Peyer's patch (tissue), 4 donors: ENCODE results near the gene IGFLR1. TPM values are rescaled to one million over a fixed set of nuclear protein-coding genes. Genes with fewer than 3 reads are reported as not detected.

ENCODE experiments used
- DNase-seq, 3 donors: peaks; one replicate each; pipeline ENCODE4 v3.0.0-alpha.2; 2017 to 2019
- H3K27ac ChIP-seq, 4 donors: fragments of 200-600 bp; sonication (generic); one replicate each; pipeline ENCODE4 v1.5.1; 2016 to 2019
- H3K27me3 ChIP-seq, 2 donors: fragments of 200-600 bp; sonication (generic); one replicate each; pipeline ENCODE4 v1.5.1; 2019
- H3K36me3 ChIP-seq, 3 donors: fragments of 200-600 bp; sonication (generic); one replicate each; pipeline ENCODE4 v1.5.1; 2016 to 2019
- H3K4me1 ChIP-seq, 4 donors: fragments of 200-600 bp; sonication (generic); one replicate each; pipeline ENCODE4 v1.5.1; 2016 to 2019
- H3K4me3 ChIP-seq, 4 donors: fragments of 200-600 bp; sonication (generic); 1 replicate in 3 of 4; 2 replicates in 1 of 4; pipeline ENCODE4 v1.5.1; 2016 to 2019; ENCODE audit warnings: mild to moderate bottlenecking in 1 of 4
- H3K9me3 ChIP-seq, 4 donors: fragments of 200-600 bp; sonication (generic); one replicate each; pipeline ENCODE4 v1.5.1; 2016 to 2019; ENCODE audit warnings: mild to moderate bottlenecking in 1 of 4
- CTCF ChIP-seq, 6 experiments: fragments of 450-650 bp in 4 of 6; fragments of 200-600 bp in 2 of 6; sonication (generic) in 1 of 6; IDR thresholded peaks; one replicate each; pipeline ENCODE4 v1.5.1; 2017 to 2019; ENCODE audit warnings: antibody characterized with exemption in 6 of 6, mild to moderate bottlenecking in 3 of 6, moderate library complexity in 1 of 6
- POLR2A ChIP-seq, 2 donors: fragments of 450-650 bp; IDR thresholded peaks; one replicate each; pipeline ENCODE4 v1.5.1; 2017; ENCODE audit warnings: antibody characterized with exemption in 2 of 2, mild to moderate bottlenecking in 2 of 2, moderate library complexity in 2 of 2
- total RNA-seq, 4 donors: library from RNA; depleted of rRNA; stranded (reverse); fragments of >200 nt; gene quantifications; one replicate each; pipeline ENCODE4 v1.1.0, GENCODE V29; 2016

Gene IGFLR1
- total RNA-seq, 4 donors from 2014 or later = 8.3 to 14.2 (median 12.3) TPM

GRCh38 chr19:35780058-35780457, 37.8 kb upstream of the IGFLR1 start:
- H3K27me3 ChIP-seq = no peaks in the 10 kb centered on the region
- H3K4me1 ChIP-seq = peaks cover 0 to 10% (median 3%) of the 10 kb centered on the region in 4 donors
- peak in 1 of 3 donors; percentile 37 for DNase-seq
- H3K27ac ChIP-seq = no peak overlapping the region
- peaks cover 0 to 11% (median 0%) of the 10 kb centered on the region in 3 donors for H3K36me3 ChIP-seq
- H3K4me3 ChIP-seq = no peak overlapping the region
- H3K9me3 ChIP-seq = no peaks in the 10 kb centered on the region
- TF ChIP-seq POLR2A (IDR thresholded peaks at IDR 0.05) = no peak
- no peak for TF ChIP-seq CTCF (IDR thresholded peaks at IDR 0.05)

GRCh38 chr19:35779033-35779432, 36.8 kb upstream of the IGFLR1 start:
- H3K4me1 ChIP-seq = peaks cover 0 to 15% (median 5%) of the 10 kb centered on the region in 4 donors
- no peak overlapping the region for H3K27ac ChIP-seq
- DNase-seq = no peak
- no peak overlapping the region for H3K4me3 ChIP-seq
- H3K27me3 ChIP-seq = no peaks in the 10 kb centered on the region
- TF ChIP-seq CTCF (IDR thresholded peaks at IDR 0.05) (no peak), POLR2A (IDR thresholded peaks at IDR 0.05) (no peak)
- H3K9me3 ChIP-seq = no peaks in the 10 kb centered on the region
- H3K36me3 ChIP-seq = peaks cover 0 to 11% (median 0%) of the 10 kb centered on the region in 3 donors

- H3K27ac ChIP-seq = no peak overlapping the region
- no peaks in the 10 kb centered on the region for H3K9me3 ChIP-seq
- H3K36me3 ChIP-seq = peaks cover 0 to 11% (median 0%) of the 10 kb centered on the region in 3 donors
- no peak overlapping the region for H3K4me3 ChIP-seq
- DNase-seq = no peak
- no peaks in the 10 kb centered on the region for H3K27me3 ChIP-seq
- peaks cover 0 to 15% (median 5%) of the 10 kb centered on the region in 4 donors for H3K4me1 ChIP-seq
- TF ChIP-seq POLR2A (IDR thresholded peaks at IDR 0.05) (no peak), CTCF (IDR thresholded peaks at IDR 0.05) (no peak)
Measured at GRCh38 chr19:35777961-35778360, 35.7 kb upstream of the IGFLR1 start.

GRCh38 chr19:35777086-35777841, 35.0 kb upstream of the IGFLR1 start:
- H3K27me3 ChIP-seq = no peaks in the 10 kb centered on the region
- H3K4me3 ChIP-seq = no peak overlapping the region
- TF ChIP-seq POLR2A (IDR thresholded peaks at IDR 0.05) (no peak), CTCF (IDR thresholded peaks at IDR 0.05) (no peak)
- H3K4me1 ChIP-seq = peaks cover 0 to 15% (median 5%) of the 10 kb centered on the region in 4 donors
- H3K36me3 ChIP-seq = peaks cover 0 to 7% (median 0%) of the 10 kb centered on the region in 3 donors
- H3K9me3 ChIP-seq = no peaks in the 10 kb centered on the region
- DNase-seq = no peak
- no peak overlapping the region for H3K27ac ChIP-seq

GRCh38 chr19:35776102-35776788, 34.0 kb upstream of the IGFLR1 start:
- no peaks in the 10 kb centered on the region for H3K9me3 ChIP-seq
- peak in 1 of 3 donors; percentile 40 for DNase-seq
- TF ChIP-seq CTCF (IDR thresholded peaks at IDR 0.05) (no peak), POLR2A (IDR thresholded peaks at IDR 0.05) (no peak)
- no peaks in the 10 kb centered on the region for H3K27me3 ChIP-seq
- H3K27ac ChIP-seq = peak overlapping the region in 2 of 4 donors; percentile 14 to 66
- H3K4me3 ChIP-seq = peak overlapping the region; percentile 85 to 99 (median 94)
- H3K4me1 ChIP-seq = peaks cover 0 to 15% (median 5%) of the 10 kb centered on the region in 4 donors
- peaks cover 0 to 7% (median 0%) of the 10 kb centered on the region in 3 donors for H3K36me3 ChIP-seq
